ENCODE measurements around the gene PEMT.

DNA sequence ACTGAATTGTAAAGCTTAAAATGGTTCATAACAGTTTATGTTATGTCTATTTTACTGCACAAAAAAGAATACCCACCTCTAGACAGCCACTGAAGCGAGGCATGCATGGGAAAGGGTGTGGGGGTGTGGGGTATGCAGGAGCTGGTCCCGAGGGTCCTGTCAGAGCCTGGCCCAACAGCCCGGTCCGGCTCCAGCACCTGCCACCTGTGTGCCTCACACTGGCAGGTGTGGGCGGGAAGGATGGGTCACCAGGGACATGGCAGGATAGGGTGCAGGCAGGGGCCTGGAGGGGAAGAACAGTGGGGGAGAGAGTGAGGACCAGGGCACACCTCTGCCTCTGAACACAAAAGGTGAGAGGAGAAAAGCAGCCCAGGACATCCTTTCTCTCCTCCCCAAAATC lies 72.6 kb downstream of the PEMT start:
- TF ChIP-seq, protein P1, sequence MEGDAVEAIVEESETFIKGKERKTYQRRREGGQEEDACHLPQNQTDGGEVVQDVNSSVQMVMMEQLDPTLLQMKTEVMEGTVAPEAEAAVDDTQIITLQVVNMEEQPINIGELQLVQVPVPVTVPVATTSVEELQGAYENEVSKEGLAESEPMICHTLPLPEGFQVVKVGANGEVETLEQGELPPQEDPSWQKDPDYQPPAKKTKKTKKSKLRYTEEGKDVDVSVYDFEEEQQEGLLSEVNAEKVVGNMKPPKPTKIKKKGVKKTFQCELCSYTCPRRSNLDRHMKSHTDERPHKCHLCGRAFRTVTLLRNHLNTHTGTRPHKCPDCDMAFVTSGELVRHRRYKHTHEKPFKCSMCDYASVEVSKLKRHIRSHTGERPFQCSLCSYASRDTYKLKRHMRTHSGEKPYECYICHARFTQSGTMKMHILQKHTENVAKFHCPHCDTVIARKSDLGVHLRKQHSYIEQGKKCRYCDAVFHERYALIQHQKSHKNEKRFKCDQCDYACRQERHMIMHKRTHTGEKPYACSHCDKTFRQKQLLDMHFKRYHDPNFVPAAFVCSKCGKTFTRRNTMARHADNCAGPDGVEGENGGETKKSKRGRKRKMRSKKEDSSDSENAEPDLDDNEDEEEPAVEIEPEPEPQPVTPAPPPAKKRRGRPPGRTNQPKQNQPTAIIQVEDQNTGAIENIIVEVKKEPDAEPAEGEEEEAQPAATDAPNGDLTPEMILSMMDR (conservative IDR thresholded peaks at IDR 0.05; ENCODE audit: low read depth, low read length) = no peak
- no peak for TF ChIP-seq EZH2 (IDR thresholded peaks at IDR 0.05; ENCODE audit: borderline replicate concordance, low read depth, low read length, poor library complexity, severe bottlenecking)

Data from A673 (cell line).